AG09309 (cell line): ENCODE measurements around the gene BOLA2B.
"Not testable (repeated sequence)": the region's sequence is repeated elsewhere in the genome, so short reads cannot be mapped to it uniquely, and the experiment has no call there.

Experiments used
- DNase-seq: peaks from one replicate; pipeline ENCODE4 v3.0.0-alpha.2; 2010; ENCODE audit warnings: low read depth
- H3K4me3 ChIP-seq: 2 replicates; pipeline ENCODE4 v1.5.1; 2011; ENCODE audit warnings: mild to moderate bottlenecking, low read depth, low read length, moderate library complexity; ENCODE audit not compliant: control insufficient read depth
- TF ChIP-seq, protein P1 (sequence below): IDR thresholded peaks from 2 replicates; pipeline ENCODE4 v1.5.1; 2011; ENCODE audit warnings: mild to moderate bottlenecking, low read depth, low read length, inconsistent platforms; ENCODE audit not compliant: insufficient read depth, control insufficient read depth; ENCODE audit errors: missing control alignments

BOLA2B gene

DNA sequence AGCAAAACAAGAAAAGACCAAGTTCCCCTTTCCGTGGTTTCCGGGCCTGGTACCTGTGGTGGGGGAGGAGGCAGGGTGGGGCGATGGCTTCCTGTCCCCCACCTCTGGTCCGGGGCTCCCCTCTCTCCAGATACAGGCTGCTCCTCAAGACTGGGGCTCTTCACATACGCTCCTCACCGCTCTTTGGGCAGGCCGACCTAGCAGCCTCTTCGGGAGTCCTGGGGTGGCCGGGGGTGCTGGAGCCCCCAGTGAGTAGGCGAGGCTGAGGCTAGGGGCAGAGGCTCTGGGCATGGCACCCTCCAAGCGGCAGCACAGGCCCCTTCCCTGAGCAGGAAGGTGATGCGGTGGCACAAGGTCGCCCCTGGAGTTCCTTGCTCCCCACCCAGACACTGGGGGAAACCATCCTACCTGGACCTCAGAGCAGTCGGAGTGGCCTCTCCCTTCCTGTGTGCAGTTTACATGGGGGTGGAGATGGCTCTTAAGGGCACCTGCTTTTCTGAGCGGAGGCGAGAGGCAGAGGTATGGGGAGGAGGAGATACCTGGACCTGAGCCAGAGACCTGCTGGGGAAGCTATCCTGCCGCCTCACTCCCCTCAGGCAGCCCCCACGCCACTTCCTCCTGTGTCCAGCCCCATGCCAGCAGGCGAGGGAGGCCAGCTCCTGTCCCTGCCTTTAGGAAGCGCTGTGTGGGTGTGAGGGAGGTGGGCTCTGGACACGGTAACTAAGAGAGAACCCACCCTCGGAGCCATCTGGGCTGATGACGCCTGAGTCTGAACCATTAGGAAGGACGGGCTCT lies 9.2 kb downstream of the BOLA2B start:
- 0 out of 2 replicates have a peak overlapping the region, but pooled peaks have one; percentile 47 for H3K4me3 ChIP-seq
- TF ChIP-seq, protein P1, sequence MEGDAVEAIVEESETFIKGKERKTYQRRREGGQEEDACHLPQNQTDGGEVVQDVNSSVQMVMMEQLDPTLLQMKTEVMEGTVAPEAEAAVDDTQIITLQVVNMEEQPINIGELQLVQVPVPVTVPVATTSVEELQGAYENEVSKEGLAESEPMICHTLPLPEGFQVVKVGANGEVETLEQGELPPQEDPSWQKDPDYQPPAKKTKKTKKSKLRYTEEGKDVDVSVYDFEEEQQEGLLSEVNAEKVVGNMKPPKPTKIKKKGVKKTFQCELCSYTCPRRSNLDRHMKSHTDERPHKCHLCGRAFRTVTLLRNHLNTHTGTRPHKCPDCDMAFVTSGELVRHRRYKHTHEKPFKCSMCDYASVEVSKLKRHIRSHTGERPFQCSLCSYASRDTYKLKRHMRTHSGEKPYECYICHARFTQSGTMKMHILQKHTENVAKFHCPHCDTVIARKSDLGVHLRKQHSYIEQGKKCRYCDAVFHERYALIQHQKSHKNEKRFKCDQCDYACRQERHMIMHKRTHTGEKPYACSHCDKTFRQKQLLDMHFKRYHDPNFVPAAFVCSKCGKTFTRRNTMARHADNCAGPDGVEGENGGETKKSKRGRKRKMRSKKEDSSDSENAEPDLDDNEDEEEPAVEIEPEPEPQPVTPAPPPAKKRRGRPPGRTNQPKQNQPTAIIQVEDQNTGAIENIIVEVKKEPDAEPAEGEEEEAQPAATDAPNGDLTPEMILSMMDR = no peak
- DNase-seq = no peak

DNA sequence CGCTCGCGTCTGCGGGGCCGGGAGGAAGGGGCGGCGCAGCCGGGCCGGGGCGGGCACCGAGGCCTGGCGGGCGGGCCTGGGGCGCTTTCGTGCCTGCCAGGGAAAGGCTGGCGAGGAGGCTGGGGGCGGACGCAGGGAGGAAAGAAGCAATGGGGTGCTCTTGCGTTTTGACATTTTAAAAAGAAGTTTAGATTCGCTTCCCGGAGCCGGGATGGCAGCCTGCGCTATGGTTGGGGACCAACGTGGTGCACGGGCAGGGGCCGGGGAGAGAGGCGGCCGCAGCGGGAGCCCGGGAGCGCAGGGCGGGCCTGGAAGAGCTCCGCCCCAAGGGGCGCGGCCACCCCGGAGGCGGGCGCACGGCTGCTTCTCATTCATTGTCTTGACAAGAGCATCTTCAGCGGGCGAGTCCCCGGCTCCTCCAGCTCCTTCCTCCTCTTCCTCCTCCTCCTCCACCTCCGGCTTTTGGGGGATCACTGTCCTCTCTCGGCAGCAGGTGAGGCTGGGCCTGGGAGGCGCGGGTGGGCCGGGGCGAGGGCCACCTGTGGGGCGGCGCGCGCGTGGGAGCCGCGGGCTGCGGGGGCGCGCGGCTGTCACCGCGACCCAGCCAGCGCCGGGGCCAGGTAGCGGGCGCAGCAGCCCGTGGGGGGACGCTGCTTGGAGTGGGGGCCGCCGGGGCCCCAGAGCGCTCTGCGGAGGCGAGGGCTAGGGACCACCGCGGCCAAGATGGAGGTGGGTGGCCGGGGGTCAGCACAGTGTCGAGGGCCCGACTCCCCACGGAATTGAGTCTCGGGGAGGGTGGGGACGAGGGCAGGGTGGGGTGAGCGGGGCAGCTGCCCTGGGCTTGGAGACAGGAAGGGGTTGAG lies 10.0 kb downstream of the BOLA2B start, which contains the start of gene CORO1A:
Gene CORO1A (plus strand): TSS at position 370 of the 863 bp plus-strand sequence. CDS start 1,608 bp downstream, outside the sequence.
- TF ChIP-seq, protein P1 = no peak
- DNase-seq = peak; percentile 27
- peak within 1 kb of the TSS; percentile 47 for H3K4me3 ChIP-seq

DNA sequence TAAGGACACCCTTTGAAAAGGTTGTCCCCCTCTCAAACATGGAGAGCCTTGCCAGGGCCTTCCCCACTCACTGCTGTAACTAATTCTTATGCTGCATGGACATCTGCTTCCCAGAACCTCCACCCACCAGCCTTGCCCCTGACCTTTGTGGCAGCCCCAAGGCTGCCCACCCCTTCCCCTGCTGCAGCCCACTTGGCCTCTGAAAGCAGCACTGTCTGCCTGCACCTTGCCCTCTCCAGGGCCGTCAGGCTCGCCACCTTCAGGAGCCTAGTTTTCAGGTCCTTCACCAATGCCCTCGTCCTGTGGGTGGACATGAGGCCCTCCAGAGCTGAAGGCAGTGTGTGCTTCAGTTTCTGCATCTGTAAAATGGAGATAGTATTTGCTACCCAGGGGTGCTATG lies 12.7 kb downstream of the BOLA2B start:
- no peak overlapping the region for H3K4me3 ChIP-seq
- TF ChIP-seq, protein P1 = no peak
- no peak for DNase-seq

DNA sequence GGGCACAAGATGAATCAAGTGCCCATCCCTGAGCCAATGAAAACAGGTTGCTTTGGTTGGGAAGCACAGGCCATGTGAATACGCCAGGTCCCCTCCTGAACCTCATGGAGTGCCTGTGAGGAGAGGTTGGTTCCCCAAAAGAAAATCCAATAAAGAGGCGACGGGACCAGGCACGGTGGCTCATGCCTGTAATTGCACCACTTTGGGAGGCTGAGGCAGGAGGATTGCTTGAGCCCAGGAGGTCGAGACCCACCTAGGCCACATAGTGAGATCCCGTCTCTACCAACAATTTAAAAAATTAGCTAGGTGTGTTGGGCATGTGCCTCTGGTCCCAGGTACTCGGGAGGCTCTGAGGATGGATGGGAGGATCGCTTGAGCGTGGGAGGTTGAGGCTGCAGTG lies 13.5 kb downstream of the BOLA2B start:
- TF ChIP-seq, protein P1 = no peak
- no peak overlapping the region for H3K4me3 ChIP-seq
- DNase-seq = no peak

DNA sequence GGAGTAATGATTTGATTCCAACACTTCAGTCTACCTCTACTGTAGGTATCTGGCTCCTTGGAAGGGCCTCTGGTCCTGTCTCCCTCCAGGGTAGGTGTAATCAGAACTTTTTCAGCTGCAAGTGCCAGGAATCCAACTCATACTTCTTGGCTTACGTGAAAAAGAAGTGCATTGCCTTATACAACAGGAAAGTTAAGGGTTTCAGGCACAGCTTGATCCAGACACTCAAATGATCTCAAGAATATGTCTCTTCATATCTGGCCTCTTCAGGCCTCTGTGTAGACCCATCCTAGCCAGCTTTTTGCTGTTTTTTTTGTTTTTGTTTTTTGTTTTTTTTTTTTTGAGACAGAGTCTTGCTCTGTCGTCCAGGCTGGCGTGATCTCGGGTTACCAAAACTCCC lies 14.3 kb downstream of the BOLA2B start:
- TF ChIP-seq, protein P1 = no peak
- H3K4me3 ChIP-seq = no peak overlapping the region
- no peak for DNase-seq

DNA sequence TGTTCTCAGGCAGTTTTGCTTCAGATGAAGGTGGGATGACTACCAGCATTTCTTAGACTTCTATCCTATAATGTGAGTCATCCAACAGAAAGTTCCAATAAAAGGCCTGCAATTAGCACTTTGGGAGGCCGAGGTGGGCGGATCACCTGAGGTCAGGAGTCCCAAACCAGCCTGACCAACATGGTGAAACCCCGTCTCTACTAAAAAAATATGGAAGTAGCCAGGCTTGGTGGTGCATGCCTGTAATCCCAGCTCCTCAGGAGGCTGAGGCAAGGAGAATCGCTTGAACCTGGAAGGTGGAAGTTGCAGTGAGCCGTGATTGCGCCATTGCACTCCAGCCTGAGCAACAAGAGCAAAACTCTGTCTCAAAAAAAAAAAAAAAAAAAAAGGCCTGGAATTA lies 16.6 kb downstream of the BOLA2B start:
- H3K4me3 ChIP-seq = not testable (repeated sequence)

DNA sequence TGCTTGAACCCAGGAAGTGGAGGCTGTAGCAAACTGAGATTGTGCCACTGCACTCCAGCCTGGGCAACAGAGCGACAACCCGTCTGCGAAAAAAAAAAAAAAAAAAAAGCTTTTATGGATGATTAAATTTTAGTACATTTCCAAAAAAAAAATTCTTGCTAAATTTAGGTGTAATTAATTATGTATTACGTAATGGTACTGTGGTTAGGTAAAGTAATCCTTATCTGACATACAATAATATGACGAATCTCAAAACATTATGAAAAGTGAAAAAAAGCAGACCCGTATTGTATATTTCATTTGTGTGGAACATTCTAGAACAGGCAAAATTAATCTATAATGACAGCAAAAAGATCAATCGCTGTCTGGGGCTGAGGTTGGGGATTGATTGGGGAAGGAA lies 20.4 kb downstream of the BOLA2B start:
- H3K4me3 ChIP-seq = no peak overlapping the region
- DNase-seq = no peak
- TF ChIP-seq, protein P1 = no peak

More for the DNA sequence above, 16.6 kb downstream of the BOLA2B start:
- not testable (repeated sequence) for DNase-seq

DNA sequence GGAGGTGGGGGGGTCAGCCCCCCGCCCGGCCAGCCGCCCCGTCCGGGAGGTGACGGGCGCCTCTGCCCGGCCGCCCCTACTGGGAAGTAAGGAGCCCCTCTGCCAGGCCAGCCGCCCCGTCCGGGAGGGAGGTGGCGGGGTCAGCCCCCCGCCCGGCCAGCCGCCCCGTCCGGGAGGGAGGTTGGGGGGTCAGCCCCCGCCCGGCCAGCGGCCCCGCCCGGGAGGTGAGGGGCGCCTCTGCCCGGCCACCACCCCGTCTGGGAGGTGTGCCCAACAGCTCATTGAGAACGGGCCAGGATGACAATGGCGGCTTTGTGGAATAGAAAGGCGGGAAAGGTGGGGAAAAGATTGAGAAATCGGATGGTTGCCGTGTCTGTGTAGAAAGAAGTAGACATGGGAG lies 23.3 kb downstream of the BOLA2B start:
- not testable (repeated sequence) for H3K4me3 ChIP-seq, DNase-seq

DNA sequence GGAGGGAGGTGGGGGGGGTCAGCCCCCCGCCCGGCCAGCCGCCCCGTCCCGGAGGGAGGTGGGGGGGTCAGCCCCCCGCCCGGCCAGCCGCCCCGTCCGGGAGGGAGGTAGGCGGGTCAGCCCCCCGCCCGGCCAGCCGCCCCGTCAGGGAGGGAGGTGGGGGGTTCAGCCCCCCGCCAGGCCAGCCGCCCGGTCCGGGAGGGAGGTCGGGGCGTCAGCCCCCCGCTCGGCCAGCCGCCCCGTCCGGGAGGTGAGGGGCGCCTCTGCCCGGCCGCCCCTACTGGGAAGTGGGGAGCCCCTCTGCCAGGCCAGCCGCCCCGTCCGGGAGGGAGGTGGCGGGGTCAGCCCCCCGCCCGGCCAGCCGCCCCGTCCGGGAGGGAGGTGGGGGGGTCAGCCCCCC lies 24.1 kb downstream of the BOLA2B start:
- H3K4me3 ChIP-seq, DNase-seq: not testable (repeated sequence)

DNA sequence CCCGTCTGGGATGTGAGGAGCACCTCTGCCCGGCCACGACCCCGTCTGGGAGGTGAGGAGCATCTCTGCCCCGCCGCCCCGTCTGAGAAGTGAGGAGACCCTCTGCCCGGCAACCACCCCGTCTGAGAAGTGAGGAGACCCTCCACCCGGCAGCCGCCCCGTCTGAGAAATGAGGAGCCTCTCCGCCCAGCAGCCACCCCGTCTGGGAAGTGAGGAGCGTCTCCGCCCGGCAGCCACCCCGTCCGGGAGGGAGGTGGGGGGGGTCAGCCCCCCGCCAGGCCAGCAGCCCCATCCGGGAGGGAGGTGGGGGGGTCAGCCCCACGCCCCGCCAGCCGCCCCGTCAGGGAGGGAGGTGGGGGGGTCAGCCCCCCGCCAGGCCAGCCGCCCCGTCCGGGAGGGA lies 24.7 kb downstream of the BOLA2B start:
- H3K4me3 ChIP-seq, DNase-seq: not testable (repeated sequence)
